Tibial artery (tissue), 4 donors: Measurements from ENCODE around the gene RAB31.
"Not testable (repeated sequence)": the region's sequence is repeated elsewhere in the genome, so short reads cannot be mapped to it uniquely, and the experiment has no call there.

Experiments
- DNase-seq, 2 donors: peaks; one replicate each; pipeline ENCODE4 v3.0.0-alpha.2; 2019
- H3K27ac ChIP-seq, 2 donors: fragments of 200-600 bp; sonication (generic) in 1 of 2; 1 replicate in 1 of 2; 2 replicates in 1 of 2; pipeline ENCODE4 v1.5.1; 2018 to 2019; ENCODE audit warnings: mild to moderate bottlenecking in 1 of 2
- H3K27me3 ChIP-seq, 2 donors: fragments of 200-600 bp; sonication (generic) in 1 of 2; one replicate each; pipeline versions ENCODE4 v1.5.1 to v1.6.0; 2016 to 2019
- H3K36me3 ChIP-seq, 3 donors: fragments of 200-600 bp; sonication (generic) in 2 of 3; one replicate each; pipeline ENCODE4 v1.5.1; 2016 to 2019; ENCODE audit warnings: mild to moderate bottlenecking in 2 of 3
- H3K4me1 ChIP-seq, 4 donors: fragments of 200-600 bp; sonication (generic) in 2 of 4; 1 replicate in 3 of 4; 2 replicates in 1 of 4; pipeline ENCODE4 v1.5.1; 2016 to 2019
- H3K4me3 ChIP-seq, 2 donors: fragments of 200-600 bp; sonication (generic) in 1 of 2; 1 replicate in 1 of 2; 2 replicates in 1 of 2; pipeline ENCODE4 v1.5.1; 2018 to 2019; ENCODE audit warnings: mild to moderate bottlenecking in 2 of 2
- H3K9me3 ChIP-seq, 3 donors: fragments of 200-600 bp; sonication (generic) in 1 of 3; one replicate each; pipeline ENCODE4 v1.5.1; 2016 to 2019
- intact Hi-C: fragments of 100-400 bp; cut with DNase I; formaldehyde crosslinking; loops from one replicate; pipeline ENCODE4 v1.15.0; 2023; ENCODE audit warnings: low total_unique reads
- TF ChIP-seq, protein P1 (sequence below), 2 experiments: fragments of 200-600 bp in 1 of 2; fragments of 450-650 bp in 1 of 2; IDR thresholded peaks; one replicate each; pipeline ENCODE4 v1.5.1; 2017 to 2019; ENCODE audit warnings: antibody characterized with exemption in 2 of 2, mild to moderate bottlenecking in 1 of 2, moderate library complexity in 1 of 2

The RAB31 gene

DNA sequence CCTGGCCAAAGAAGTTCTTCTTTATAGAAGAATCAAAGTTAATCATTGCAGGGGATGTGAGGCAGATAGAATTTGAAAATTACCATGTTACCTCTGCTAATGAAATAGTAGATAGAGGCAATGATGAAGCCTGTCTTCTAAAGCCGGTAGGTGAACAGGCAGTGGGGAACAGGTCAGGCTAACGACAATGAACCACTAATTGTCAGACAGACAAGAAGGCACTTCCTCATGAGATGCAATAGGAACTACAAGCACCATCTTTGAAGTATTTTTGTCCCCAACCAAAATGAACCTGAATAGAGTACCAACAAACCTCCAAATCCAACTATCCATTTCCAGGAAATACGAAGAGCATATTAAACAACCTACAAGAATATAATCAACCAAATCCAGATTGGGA lies 41.6 kb upstream of the RAB31 start:
- H3K36me3 ChIP-seq: no peaks in the 10 kb centered on the region
- no peak overlapping the region for H3K27ac ChIP-seq
- no peak overlapping the region for H3K4me3 ChIP-seq
- intact Hi-C loops: no loop called here
- DNase-seq: no peak
- no peaks in the 10 kb centered on the region for H3K4me1 ChIP-seq
- H3K9me3 ChIP-seq: no peaks in the 10 kb centered on the region
- no peaks in the 10 kb centered on the region for H3K27me3 ChIP-seq
- TF ChIP-seq, protein P1, sequence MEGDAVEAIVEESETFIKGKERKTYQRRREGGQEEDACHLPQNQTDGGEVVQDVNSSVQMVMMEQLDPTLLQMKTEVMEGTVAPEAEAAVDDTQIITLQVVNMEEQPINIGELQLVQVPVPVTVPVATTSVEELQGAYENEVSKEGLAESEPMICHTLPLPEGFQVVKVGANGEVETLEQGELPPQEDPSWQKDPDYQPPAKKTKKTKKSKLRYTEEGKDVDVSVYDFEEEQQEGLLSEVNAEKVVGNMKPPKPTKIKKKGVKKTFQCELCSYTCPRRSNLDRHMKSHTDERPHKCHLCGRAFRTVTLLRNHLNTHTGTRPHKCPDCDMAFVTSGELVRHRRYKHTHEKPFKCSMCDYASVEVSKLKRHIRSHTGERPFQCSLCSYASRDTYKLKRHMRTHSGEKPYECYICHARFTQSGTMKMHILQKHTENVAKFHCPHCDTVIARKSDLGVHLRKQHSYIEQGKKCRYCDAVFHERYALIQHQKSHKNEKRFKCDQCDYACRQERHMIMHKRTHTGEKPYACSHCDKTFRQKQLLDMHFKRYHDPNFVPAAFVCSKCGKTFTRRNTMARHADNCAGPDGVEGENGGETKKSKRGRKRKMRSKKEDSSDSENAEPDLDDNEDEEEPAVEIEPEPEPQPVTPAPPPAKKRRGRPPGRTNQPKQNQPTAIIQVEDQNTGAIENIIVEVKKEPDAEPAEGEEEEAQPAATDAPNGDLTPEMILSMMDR (IDR thresholded peaks at IDR 0.05): no peak

DNA sequence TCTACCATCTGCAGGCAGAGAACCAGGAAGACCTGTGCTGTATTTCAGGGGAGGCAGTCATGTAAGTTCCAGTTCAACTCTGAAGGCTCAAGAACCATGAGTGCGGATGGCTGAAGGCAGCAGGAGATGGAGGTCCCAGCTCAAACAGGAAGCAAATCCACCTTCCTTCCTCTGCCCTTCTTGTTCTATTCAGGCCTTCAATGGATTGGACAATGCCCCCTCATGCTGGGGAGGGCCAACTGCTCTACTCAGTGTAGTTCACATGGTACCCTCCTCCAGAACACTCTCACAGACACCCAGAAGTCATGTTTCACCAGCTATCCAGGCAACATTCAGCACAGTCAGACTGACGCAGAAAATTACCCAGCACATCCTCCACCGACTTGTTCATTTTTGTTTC lies 39.1 kb upstream of the RAB31 start:
- no peak overlapping the region for H3K4me3 ChIP-seq
- no peaks in the 10 kb centered on the region for H3K36me3 ChIP-seq
- H3K27ac ChIP-seq: no peak overlapping the region
- no peaks in the 10 kb centered on the region for H3K27me3 ChIP-seq
- intact Hi-C loops: no loop called here
- H3K4me1 ChIP-seq: peaks cover 0 to 16% (median 5%) of the 10 kb centered on the region in 4 donors
- no peak for DNase-seq
- no peaks in the 10 kb centered on the region for H3K9me3 ChIP-seq
- TF ChIP-seq, protein P1 (IDR thresholded peaks at IDR 0.05): no peak

DNA sequence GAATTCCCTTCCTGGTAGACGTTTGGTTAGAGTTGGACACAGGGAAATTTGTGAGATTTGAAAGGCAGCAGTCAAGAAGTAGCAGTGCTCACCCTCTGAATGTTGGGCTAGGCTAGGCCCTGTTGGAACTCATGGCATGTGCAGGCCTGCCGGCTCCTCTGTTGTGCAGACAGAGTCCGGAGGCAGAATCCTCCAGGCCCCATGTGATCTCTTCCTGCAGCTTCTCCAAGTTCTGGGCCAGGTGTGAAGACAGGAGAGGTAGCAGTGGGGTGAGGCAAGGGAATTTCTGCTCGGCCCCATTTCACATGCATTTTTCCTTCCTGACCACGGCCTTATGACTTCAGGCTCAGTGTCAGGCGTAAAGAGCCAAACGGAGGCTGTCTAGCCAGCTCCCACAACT lies 36.9 kb upstream of the RAB31 start:
- Histone ChIP-seq H3K9me3 (no peaks in the 10 kb centered on the region), H3K4me1 (peaks cover 0 to 16% (median 5%) of the 10 kb centered on the region in 4 donors), H3K4me3 (no peak overlapping the region), H3K27ac (no peak overlapping the region), H3K36me3 (no peaks in the 10 kb centered on the region), H3K27me3 (no peaks in the 10 kb centered on the region)
- TF ChIP-seq, protein P1 (IDR thresholded peaks at IDR 0.05): no peak
- DNase-seq: no peak
- intact Hi-C loops: loop anchor here (5.0 kb wide), 1 partner anchor 59 kb away; the partner anchor contains the start of gene PPP4R1

DNA sequence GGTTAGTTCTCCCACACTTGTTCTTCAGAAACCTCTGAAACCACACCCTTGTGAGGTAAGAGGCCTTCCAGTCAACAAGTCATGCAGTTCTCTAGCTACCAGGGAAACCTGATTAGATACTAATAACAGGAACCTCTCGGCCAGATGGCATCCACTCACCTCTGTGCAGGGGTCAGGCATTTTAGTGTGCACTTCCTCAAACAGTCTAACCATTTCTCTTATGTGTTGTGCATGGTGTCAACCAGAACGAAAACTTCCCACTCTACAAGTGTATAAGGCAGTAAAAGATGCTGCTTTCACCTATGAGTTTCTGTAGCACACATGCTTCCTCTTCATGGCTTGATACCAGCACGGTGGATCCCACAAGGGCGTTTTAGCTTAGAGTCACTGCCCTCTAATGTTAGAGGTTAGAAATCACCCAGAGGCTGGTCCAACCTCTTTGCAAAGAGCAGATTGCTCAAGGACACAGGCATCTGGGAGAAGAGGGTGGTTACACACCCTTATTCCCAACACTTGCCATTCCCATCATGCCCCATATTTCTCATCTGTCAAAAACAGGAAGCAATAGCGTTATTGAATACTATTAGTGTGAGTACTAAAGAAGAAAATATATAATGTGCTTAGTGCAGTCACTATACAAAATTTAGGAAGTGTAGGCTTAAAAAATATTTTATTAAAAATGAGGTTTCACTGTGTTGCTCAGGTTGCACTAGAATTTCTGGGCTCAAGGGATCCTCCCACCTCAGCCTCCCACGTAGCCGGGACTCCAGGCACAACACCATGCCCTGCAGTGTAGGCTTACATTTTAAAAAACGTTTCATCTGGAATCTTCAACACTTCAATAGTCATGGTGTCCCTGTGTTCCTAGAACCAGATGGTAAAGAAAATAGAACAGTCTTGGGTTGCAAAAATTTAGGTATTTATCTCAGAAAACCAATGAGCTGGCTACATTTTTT lies 34.5 kb upstream of the RAB31 start:
- H3K27me3 ChIP-seq: no peaks in the 10 kb centered on the region
- peaks cover 0 to 16% (median 5%) of the 10 kb centered on the region in 4 donors for H3K4me1 ChIP-seq
- H3K36me3 ChIP-seq: no peaks in the 10 kb centered on the region
- peak in 1 of 2 donors; percentile 26 for DNase-seq
- H3K4me3 ChIP-seq: no peak overlapping the region
- intact Hi-C loops: loop anchor here (5.0 kb wide), 1 partner anchor 61 kb away; the partner anchor contains the start of gene PPP4R1
- H3K9me3 ChIP-seq: no peaks in the 10 kb centered on the region
- TF ChIP-seq, protein P1 (IDR thresholded peaks at IDR 0.05): peak in 1 of 2 experiments; percentile 17
- H3K27ac ChIP-seq: no peak overlapping the region

DNA sequence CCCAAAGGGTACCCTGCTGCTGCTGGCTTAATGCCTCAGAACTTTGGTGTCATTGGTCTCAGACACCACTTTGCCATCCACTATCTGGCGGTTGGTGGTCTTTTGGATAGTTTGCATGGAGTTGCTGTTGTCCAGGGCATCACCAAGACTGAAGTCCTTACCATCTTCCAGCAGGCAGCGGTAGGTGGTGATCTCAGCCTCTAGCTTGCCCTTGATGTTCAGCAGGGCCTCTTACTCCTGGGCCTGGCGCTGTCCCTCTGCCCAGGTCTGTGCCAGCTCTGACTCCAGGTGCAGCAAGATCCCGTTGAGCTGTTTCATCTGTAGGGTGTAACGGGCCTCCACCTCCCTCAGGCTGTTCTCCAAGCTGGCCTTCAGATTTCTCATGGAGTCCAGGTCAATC lies 29.9 kb upstream of the RAB31 start:
- H3K27me3 ChIP-seq, H3K4me3 ChIP-seq, H3K36me3 ChIP-seq, H3K27ac ChIP-seq, H3K4me1 ChIP-seq, intact Hi-C loops, H3K9me3 ChIP-seq, DNase-seq: not testable (repeated sequence)

DNA sequence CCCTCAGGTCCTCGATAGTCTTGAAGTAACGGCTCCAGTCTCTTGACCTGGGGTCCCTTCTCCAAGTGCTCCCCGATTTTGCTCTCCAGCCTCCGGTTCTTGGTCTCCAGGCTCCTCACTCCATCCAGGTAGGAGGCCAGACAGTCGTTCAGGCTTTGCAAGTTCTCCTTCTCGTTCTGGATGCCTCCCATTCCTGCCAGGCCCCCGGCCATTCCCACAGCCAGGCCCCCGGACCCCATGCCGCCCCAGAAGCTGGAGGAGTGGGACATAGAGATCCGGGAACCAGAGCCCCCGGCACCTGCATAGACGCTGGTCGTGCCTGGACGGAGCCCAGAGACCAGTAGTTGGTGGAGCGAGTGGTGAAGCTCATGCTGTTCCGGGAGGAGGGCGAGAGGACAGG lies 29.0 kb upstream of the RAB31 start:
- Histone ChIP-seq H3K9me3 (no peaks in the 10 kb centered on the region), H3K4me3 (no peak overlapping the region), H3K27ac (no peak overlapping the region), H3K36me3 (no peaks in the 10 kb centered on the region), H3K27me3 (no peaks in the 10 kb centered on the region), H3K4me1 (peaks cover 0 to 8% (median 4%) of the 10 kb centered on the region in 4 donors)
- TF ChIP-seq, protein P1 (IDR thresholded peaks at IDR 0.05): no peak
- intact Hi-C loops: no loop called here
- DNase-seq: no peak
